Dendritic cell treated with granulocyte-macrophage colony-stimulating factor and Interleukin-4, amounts not matched to agents 40 ng/mL and 50 ng/mL, for 4 days (primary cell): ENCODE results near the gene HBEGF.

Experiments used
- H3K27ac Mint-ChIP-seq: one replicate; pipeline ENCODE4 v1.8.0; 2022; ENCODE audit warnings: mild to moderate bottlenecking, mixed read lengths
- H3K27me3 Mint-ChIP-seq: one replicate; pipeline ENCODE4 v1.8.0; 2022; ENCODE audit warnings: mild to moderate bottlenecking, mixed read lengths
- H3K36me3 Mint-ChIP-seq: one replicate; pipeline ENCODE4 v1.8.0; 2022; ENCODE audit warnings: low read depth, mixed read lengths
- H3K4me1 Mint-ChIP-seq: one replicate; pipeline ENCODE4 v1.8.0; 2022; ENCODE audit warnings: low read depth, mixed read lengths
- H3K4me3 Mint-ChIP-seq: one replicate; pipeline ENCODE4 v1.8.0; 2022; ENCODE audit warnings: mild to moderate bottlenecking, moderate library complexity, mixed read lengths
- H3K9me3 Mint-ChIP-seq: one replicate; pipeline ENCODE4 v1.8.0; 2022; ENCODE audit warnings: mixed read lengths
- intact Hi-C: fragments of 100-400 bp; cut with micrococcal nuclease; formaldehyde crosslinking; loops from one replicate; pipeline ENCODE4 v1.15.0; 2022

HBEGF gene

DNA sequence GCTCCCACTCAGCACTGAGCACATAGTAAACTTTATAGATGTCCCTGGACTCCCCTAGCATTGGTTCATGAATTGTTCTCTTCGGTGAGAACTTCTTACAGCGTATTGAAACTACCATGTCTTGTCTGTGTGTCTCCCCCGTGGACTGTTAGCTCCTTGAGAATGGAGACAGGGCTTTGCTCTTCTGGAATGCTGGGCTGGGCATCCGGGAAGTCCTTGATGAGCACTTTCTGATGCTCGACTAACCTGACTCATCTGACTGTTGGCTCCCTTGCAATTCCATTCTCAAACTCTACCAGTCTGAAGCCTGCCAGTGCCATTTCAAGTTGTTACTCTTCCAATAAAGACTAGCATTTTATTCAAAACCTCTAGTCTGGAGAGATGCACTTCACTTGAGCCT is 28.5 kb downstream of the HBEGF start:
- Mint-ChIP-seq H3K4me1 (peaks cover 40% of the 10 kb centered on the region), H3K4me3 (no peak overlapping the region), H3K9me3 (peaks cover 5% of the 10 kb centered on the region), H3K27me3 (peaks cover 2% of the 10 kb centered on the region), H3K36me3 (no peaks in the 10 kb centered on the region), H3K27ac (no peak overlapping the region)
- intact Hi-C loops, result no loop called here

DNA sequence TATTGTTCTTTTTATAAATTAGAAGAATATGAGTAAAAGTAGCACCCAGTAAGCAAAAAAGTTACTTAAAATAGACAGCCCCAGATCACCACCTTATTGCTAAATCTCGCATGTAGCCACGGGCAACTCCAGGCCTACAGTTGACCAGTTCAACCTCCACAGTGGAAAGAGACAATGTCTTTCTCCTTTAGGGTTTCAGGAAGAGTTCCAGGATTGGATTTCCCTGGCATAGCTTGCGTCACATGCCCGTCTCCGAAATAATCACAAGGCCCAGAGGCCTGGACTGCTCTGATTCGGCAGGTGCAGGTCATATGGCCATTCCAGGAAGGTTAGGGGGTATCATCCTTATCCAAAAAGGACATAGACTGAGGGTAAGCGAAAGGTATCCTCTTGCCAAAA is 33.6 kb downstream of the HBEGF start:
- intact Hi-C loops, result no loop called here
- Mint-ChIP-seq H3K4me1 (peaks cover 31% of the 10 kb centered on the region), H3K9me3 (no peaks in the 10 kb centered on the region), H3K36me3 (no peaks in the 10 kb centered on the region), H3K27ac (peak overlapping the region; percentile 43), H3K27me3 (peaks cover 2% of the 10 kb centered on the region), H3K4me3 (no peak overlapping the region)

DNA sequence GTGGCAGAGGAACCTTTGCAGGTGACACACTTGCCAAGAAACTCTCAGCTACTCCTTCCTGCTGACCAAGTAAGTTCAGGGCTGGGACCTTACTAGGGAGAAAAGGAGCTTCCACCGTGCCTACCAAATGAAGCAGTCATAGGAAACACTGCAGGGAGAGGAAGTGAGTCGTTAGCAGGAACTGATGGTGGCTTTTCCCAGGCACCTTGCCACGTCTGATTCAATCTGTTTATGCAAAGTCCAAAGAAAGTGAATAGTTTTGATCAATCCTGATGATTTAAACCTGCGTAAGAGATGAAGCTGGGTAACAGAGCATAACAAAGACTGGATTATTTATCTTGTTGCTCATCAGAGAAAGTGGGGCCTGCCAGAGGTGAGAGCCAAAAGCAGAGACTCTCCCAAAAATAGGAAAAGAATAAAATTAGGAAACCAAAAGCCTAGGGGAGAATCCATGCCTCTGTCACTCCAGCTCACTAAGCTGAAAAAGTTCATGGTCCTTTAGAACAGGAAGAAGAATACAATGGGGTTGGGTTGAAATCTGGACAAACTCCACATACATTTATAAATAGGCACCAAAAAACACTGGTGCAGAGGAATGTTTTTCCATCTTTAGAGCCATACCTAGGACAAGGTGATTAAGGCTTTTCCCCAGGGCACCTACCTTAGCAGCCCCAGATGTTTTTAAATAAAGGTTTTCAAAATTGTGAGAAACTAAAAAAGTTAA is 34.2 kb downstream of the HBEGF start:
- peaks cover 31% of the 10 kb centered on the region for H3K4me1 Mint-ChIP-seq
- H3K9me3 Mint-ChIP-seq, result no peaks in the 10 kb centered on the region
- no peak overlapping the region for H3K4me3 Mint-ChIP-seq
- peak overlapping the region; percentile 50 for H3K27ac Mint-ChIP-seq
- no peaks in the 10 kb centered on the region for H3K36me3 Mint-ChIP-seq
- intact Hi-C loops, result no loop called here
- peaks cover 2% of the 10 kb centered on the region for H3K27me3 Mint-ChIP-seq

DNA sequence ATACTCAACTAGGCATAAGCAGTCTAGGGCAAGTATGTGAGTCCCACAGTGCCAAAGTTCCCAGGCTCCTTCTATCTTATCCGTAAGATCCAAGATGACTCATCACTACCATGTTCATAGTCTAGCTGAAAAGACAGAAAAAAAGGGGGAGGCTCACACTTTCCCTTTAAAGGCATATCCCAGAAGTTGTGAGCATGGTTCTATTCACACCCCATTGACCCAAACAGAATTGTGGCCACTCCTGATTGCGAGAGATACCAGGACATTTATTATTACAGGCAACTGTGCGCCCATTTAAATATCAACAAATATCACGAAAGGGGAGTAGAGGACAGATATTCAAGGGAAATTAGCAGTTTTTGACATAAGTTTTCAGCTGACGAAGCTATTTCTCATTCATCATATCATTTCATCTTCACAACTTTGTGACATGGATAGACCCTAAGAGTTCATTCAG is 35.4 kb downstream of the HBEGF start:
- Mint-ChIP-seq H3K4me1 (peaks cover 36% of the 10 kb centered on the region), H3K4me3 (no peak overlapping the region), H3K27me3 (peaks cover 2% of the 10 kb centered on the region), H3K27ac (no peak overlapping the region), H3K36me3 (no peaks in the 10 kb centered on the region), H3K9me3 (no peaks in the 10 kb centered on the region)
- intact Hi-C loops, result no loop called here

DNA sequence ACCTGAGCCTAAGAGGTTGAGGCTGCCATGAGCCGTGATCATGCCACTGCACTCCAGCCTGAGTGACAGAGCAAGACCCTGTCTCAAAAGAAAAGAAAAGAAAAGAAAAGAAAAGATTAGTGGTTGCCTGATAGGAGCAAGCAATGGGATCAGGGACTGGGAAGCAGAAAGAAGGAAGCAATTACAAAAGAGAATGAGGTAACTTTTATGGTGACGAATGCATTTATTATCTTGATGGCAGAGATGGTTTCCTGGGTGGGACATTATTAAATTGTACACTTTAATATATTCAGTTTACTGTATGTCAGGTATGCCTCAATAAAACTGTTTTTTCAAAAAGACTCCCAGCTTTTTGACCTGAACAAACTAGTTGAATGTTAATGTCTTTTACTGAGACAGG is 36.0 kb downstream of the HBEGF start:
- Mint-ChIP-seq H3K4me1 (peaks cover 36% of the 10 kb centered on the region), H3K36me3 (no peaks in the 10 kb centered on the region), H3K4me3 (no peak overlapping the region), H3K27me3 (peaks cover 2% of the 10 kb centered on the region), H3K27ac (no peak overlapping the region), H3K9me3 (no peaks in the 10 kb centered on the region)
- intact Hi-C loops, result no loop called here

DNA sequence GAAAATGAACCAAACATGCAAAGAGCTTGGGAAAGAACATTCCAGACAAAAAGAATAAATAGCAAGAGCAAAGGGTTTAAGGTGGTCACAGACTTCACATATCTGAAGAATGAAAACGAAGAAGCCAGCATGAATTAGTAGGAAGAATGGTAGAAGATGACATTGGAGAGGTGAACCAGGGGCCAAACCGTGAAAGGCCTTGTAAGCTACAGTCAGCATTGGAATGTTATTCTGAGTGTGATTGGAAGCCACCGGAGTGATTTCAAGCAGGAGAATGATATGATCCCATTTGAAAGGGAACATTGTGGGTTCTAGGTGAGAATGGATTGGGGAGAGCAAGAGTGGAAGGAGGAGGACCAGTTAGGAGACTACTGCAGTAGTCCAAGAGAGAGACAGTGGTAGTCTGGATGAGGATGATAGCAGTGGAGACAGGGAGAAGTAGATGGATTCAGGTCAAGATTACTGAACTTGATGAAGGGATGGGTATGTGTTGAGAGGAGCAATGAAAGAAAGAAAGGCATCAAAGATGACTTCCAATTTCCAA is 36.6 kb downstream of the HBEGF start:
- intact Hi-C loops, result loop anchor here (10.0 kb wide), 1 partner anchor 55 kb away; no protein-coding TSS in a partner anchor
- Mint-ChIP-seq H3K4me3 (no peak overlapping the region), H3K27me3 (peaks cover 2% of the 10 kb centered on the region), H3K4me1 (peaks cover 36% of the 10 kb centered on the region), H3K9me3 (no peaks in the 10 kb centered on the region), H3K27ac (no peak overlapping the region), H3K36me3 (no peaks in the 10 kb centered on the region)

DNA sequence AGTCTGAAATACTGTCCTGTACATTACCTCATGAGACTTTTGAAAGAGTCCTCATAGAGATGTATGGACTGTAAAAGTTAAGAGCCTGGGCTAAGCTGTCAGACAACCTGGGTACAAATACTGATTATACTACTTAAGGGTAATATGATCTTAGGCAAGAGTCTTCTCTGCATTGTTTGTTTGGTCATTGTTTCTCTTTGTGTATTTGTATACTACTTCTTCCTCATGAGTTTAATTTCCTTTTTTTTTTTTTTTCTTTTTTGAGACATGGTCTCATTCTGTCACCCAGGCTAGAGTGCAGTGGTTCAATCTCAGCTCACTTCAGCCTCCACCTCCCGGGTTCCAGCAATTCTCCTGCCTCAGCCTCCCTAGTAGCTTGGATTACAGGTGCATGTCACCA is 40.9 kb downstream of the HBEGF start:
- H3K27me3 Mint-ChIP-seq, result no peaks in the 10 kb centered on the region
- H3K36me3 Mint-ChIP-seq, result peaks cover 11% of the 10 kb centered on the region
- H3K9me3 Mint-ChIP-seq, result no peaks in the 10 kb centered on the region
- intact Hi-C loops, result loop anchor here (10.0 kb wide), 1 partner anchor 51 kb away; no protein-coding TSS in a partner anchor
- no peak overlapping the region for H3K4me3 Mint-ChIP-seq
- H3K27ac Mint-ChIP-seq, result no peak overlapping the region
- H3K4me1 Mint-ChIP-seq, result peaks cover 35% of the 10 kb centered on the region

DNA sequence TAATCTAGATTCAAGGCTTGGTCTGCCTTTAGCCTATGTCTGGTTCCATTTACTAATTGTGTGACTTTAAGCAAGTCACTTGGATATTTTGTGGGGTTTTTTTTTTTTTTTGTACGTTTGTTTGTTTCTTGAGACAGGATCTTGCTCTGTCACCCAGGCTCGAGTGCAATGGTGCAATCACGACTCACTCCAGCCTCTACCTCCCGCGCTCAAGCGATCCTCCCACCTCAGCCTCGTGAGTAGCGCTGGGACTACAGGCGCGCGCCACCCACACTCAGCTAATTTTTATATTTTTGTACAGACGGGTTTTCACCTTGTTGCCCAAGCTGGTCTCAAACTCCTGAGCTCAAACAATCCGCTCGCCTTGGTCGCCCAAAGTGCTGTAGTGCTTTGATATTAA is 42.4 kb downstream of the HBEGF start:
- H3K36me3 Mint-ChIP-seq, result peaks cover 26% of the 10 kb centered on the region
- H3K4me1 Mint-ChIP-seq, result peaks cover 27% of the 10 kb centered on the region
- H3K9me3 Mint-ChIP-seq, result no peaks in the 10 kb centered on the region
- H3K27ac Mint-ChIP-seq, result no peak overlapping the region
- H3K27me3 Mint-ChIP-seq, result no peaks in the 10 kb centered on the region
- intact Hi-C loops, result loop anchor here (5.0 to 10.0 kb wide), 2 partner anchors 43 to 49 kb away; partner anchors contain the start of gene HBEGF
- no peak overlapping the region for H3K4me3 Mint-ChIP-seq

DNA sequence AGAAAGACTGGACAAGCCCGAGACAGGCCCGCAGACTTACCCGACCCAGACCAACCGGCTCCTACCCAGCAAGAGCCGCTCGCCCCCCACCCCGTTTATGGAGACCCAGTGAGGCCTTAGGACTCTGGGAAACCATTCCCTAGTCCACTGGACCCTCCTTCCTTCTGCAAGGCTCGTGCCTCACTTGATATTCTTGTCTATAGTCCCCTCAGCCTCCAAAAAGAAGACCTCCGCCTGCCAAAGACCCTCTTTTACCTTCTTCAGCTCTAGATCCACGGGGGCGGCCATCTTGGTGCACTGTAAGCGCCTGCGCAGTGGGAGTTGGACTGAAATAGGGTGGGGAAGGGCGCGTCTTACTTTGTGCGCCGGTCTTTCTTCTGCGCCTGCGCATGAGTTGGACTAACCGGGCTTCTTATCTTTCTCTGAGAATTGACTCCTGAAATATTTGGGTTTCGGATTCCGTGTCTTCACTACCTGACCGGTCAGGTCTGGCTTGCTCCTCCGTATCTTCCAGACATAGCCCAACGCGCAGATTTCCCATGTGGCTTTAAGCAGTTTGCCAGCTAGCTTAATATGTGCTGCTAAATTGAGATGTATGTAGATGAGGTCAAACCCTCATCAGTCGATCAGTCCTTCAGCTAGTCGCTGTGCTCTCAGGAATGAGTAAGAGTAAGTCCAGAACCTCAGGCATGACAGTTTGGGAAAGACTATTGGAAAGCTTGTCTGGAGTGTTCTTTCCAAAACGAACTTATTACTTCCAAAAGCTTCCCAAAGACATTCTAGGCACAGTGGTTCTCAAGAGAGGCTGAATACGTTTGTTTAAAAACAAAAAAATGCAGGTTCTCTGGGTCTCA is 43.4 kb downstream of the HBEGF start, which contains the start of gene PFDN1:
TSS of gene PFDN1 (minus strand) at position 316 of the 854 bp plus-strand sequence. CDS start at position 288, 28 bp downstream.
- no peaks in the 10 kb centered on the region for H3K27me3 Mint-ChIP-seq
- H3K36me3 Mint-ChIP-seq, result peaks cover 33% of the 10 kb centered on the region
- peak within 1 kb of the TSS; percentile 96 for H3K27ac Mint-ChIP-seq
- H3K4me1 Mint-ChIP-seq, result peaks cover 30% of the 10 kb centered on the region
- peak within 1 kb of the TSS; percentile 96 for H3K4me3 Mint-ChIP-seq
- no peaks in the 10 kb centered on the region for H3K9me3 Mint-ChIP-seq
- intact Hi-C loops, result loop anchor here (5.0 to 10.0 kb wide), 2 partner anchors 44 to 48 kb away; partner anchors contain the start of gene HBEGF

DNA sequence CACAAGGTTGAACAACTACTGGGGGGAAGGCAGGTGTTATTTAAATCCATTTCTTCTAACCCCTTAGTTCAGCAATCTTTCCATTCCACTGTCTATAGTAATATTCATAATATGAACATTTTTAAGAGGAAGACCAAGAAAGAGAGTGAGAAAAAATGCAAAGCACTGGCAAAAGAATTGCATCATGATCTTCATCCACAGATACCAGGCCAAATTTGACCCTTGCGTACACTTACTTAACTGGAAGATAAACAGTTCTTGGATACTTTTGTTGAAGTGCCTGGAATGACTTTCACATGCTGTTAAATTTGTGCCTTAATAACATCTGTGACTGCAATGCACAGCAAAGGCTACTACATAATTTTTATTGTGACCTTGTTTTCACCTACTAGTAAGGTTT is 45.3 kb downstream of the HBEGF start:
- H3K27me3 Mint-ChIP-seq, result no peaks in the 10 kb centered on the region
- H3K4me3 Mint-ChIP-seq, result no peak overlapping the region
- H3K27ac Mint-ChIP-seq, result no peak overlapping the region
- intact Hi-C loops, result loop anchor here (5.0 to 10.0 kb wide), 2 partner anchors 46 kb away; partner anchors contain the start of gene HBEGF
- peaks cover 27% of the 10 kb centered on the region for H3K4me1 Mint-ChIP-seq
- peaks cover 46% of the 10 kb centered on the region for H3K36me3 Mint-ChIP-seq
- H3K9me3 Mint-ChIP-seq, result no peaks in the 10 kb centered on the region

DNA sequence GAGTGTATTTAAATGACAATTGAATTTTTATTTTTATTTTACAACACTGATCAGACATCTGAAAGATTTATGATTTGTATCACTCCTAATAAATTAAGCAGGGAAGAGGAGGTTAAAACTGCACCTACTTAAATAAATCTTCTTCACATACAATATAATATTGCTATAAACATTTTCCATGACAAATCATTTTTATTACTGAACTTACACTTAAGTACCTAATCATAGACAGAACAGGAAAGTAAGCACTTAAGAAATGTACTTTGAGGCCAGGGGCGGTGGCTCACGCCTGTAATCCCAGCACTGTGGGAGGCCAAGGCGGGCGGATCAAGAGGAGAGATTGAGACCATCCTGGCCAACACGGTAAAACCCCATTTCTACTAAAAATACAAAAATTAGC is 47.3 kb downstream of the HBEGF start:
- H3K36me3 Mint-ChIP-seq, result peaks cover 46% of the 10 kb centered on the region
- no peak overlapping the region for H3K4me3 Mint-ChIP-seq
- intact Hi-C loops, result no loop called here
- no peaks in the 10 kb centered on the region for H3K27me3 Mint-ChIP-seq
- H3K27ac Mint-ChIP-seq, result no peak overlapping the region
- H3K4me1 Mint-ChIP-seq, result peaks cover 23% of the 10 kb centered on the region
- H3K9me3 Mint-ChIP-seq, result no peaks in the 10 kb centered on the region

DNA sequence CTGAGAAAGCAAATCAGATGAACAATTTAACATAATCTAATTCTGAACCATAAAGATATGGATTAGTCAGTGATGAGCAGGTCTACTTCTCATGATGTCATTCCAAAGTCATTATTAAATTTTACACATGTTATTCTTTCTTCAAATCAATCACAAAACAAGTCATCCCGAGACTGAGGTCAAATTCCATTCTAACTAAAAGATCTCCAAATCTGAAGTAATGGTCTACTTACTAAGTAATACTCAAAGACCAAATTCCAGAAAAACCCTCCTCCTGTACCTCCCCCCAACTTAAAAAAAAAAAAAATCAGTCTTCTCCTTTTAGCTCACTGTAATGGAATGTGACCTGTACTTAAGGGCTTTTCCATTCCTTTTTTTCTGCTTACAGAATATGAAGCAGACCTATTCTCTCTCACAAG is 48.2 kb downstream of the HBEGF start:
- peaks cover 16% of the 10 kb centered on the region for H3K4me1 Mint-ChIP-seq
- peaks cover 44% of the 10 kb centered on the region for H3K36me3 Mint-ChIP-seq
- H3K27ac Mint-ChIP-seq, result no peak overlapping the region
- intact Hi-C loops, result no loop called here
- H3K4me3 Mint-ChIP-seq, result no peak overlapping the region
- no peaks in the 10 kb centered on the region for H3K27me3 Mint-ChIP-seq
- no peaks in the 10 kb centered on the region for H3K9me3 Mint-ChIP-seq

DNA sequence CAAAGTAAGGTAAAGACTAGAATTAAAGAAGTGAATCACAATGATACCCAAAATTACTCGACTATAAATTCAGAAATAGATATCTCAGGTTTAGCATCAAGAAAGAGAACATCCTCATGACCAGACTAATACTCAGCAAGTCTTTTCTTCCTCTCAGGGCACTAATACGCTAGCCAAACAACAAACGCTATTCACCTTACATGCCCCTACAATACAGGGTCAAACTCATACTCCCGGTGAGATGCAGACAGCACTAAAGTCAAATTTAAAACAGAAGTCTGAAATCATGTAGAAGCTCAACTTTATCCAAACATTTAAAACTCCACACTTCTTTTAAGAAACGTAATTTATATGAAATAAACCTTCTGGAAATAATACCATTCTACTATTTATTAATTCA is 49.1 kb downstream of the HBEGF start:
- Mint-ChIP-seq H3K27ac (no peak overlapping the region), H3K27me3 (no peaks in the 10 kb centered on the region), H3K9me3 (no peaks in the 10 kb centered on the region), H3K4me3 (no peak overlapping the region), H3K4me1 (peaks cover 12% of the 10 kb centered on the region), H3K36me3 (peaks cover 36% of the 10 kb centered on the region)
- intact Hi-C loops, result no loop called here

DNA sequence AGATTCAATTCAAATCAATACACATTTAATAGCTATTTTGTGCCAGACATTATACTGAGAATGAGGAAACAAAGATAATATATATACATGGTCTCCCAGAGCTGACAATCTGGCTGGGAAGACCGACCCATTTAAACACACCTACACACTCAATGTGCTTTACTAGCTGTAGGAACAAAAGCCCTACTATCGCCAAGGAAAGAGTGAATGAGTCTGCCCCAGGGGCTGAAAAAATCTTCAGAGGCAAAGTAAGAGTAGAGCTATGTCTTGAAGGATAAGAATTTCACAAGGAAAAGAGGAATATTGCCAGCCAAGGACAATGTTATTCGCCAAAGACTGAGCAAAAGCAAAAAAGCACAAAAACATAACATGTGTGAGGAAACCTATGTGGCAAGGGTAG is 50.1 kb downstream of the HBEGF start:
- intact Hi-C loops, result no loop called here
- H3K36me3 Mint-ChIP-seq, result peaks cover 40% of the 10 kb centered on the region
- H3K9me3 Mint-ChIP-seq, result no peaks in the 10 kb centered on the region
- H3K27ac Mint-ChIP-seq, result no peak overlapping the region
- H3K27me3 Mint-ChIP-seq, result no peaks in the 10 kb centered on the region
- peaks cover 4% of the 10 kb centered on the region for H3K4me1 Mint-ChIP-seq
- H3K4me3 Mint-ChIP-seq, result no peak overlapping the region
